ENCODE results near the gene LNX1.

GRCh38 chr4:53551958-53552357 lies 39.3 kb downstream of the LNX1 start:
- no peak for TF ChIP-seq CTCF (IDR thresholded peaks at IDR 0.05; ENCODE audit: insufficient read depth, low read length)
- no peak for TF ChIP-seq POLR2AphosphoS5 (IDR thresholded peaks at IDR 0.05; ENCODE audit: low read depth)

Data from HL-60 (cell line).